ENCODE measurements around the gene LRMDA. TPM values are rescaled to one million over a fixed set of nuclear protein-coding genes. Genes with fewer than 3 reads are reported as not detected.

LRMDA gene
- polyA plus RNA-seq, 1 donor from 2014 or later, result not detected

GRCh38 chr10:76333796-76334195, 902.4 kb downstream of the LRMDA start:
- Mint-ChIP-seq H3K4me1 (peaks cover 0 to 2% (median 0%) of the 10 kb centered on the region in 3 donors), H3K36me3 (no peaks in the 10 kb centered on the region), H3K9me3 (no peaks in the 10 kb centered on the region), H3K27me3 (no peaks in the 10 kb centered on the region), H3K4me3 (no peak overlapping the region), H3K27ac (no peak overlapping the region)

DNA sequence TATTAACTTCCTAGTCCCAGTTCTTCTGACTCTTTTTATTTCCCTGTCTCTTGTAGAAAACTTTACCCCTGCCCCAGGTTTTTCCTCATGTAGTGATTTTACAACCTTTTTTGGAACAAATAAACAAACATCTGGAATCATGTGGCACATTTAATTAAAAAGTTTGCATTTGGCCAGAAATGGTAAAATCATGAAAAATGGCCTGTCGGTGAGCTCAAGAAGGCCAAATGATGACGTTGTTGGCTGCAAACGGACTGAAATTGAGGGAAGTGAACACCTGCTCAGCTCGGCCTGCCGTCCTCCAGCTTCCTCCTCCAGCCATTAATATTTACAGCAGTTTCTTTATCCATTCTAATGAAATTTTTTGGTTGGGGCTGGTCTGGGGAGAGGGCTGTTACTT, 902.8 kb downstream of the LRMDA start:
- Mint-ChIP-seq H3K4me1 (peaks cover 0 to 2% (median 0%) of the 10 kb centered on the region in 3 donors), H3K27ac (no peak overlapping the region), H3K27me3 (no peaks in the 10 kb centered on the region), H3K4me3 (no peak overlapping the region), H3K36me3 (no peaks in the 10 kb centered on the region), H3K9me3 (no peaks in the 10 kb centered on the region)

DNA sequence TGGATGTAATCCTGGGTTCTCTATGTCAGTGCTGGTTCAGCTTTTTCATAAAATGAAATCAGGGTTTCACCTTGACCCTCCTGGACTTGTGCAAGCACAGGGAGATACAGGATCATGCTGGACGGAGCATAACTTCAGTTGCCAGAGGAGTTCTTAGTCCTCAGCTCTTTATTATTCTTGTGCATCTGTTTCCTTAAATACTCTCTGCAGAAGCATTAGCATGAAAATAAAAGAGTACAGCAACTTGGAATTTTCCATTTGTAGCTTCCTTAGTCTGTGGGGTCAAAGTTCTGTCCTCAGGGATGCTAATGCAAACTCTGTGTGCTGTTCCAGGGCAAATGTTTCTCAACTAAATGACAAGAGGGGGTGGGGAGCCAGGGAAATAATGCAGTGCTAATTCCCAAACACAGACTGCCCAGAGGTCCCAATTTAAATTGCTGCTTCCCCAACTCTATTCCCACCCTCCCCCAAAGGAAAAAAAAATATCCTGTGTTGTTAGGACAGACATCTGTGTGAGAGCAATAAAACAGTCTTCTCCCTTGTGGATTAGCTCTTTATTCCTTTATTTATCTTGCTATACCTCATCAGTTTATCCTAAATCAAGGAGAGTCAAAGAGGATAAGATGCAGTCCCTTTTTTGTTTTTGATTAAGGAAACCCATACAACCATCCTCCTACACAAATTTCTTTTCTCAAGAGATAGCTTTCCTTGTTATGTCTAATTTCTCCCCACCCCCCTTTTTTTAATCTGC, 905.0 kb downstream of the LRMDA start:
- Mint-ChIP-seq H3K4me3 (no peak overlapping the region), H3K27ac (no peak overlapping the region), H3K9me3 (no peaks in the 10 kb centered on the region), H3K4me1 (peaks cover 0 to 2% (median 0%) of the 10 kb centered on the region in 3 donors), H3K27me3 (no peaks in the 10 kb centered on the region), H3K36me3 (no peaks in the 10 kb centered on the region)

DNA sequence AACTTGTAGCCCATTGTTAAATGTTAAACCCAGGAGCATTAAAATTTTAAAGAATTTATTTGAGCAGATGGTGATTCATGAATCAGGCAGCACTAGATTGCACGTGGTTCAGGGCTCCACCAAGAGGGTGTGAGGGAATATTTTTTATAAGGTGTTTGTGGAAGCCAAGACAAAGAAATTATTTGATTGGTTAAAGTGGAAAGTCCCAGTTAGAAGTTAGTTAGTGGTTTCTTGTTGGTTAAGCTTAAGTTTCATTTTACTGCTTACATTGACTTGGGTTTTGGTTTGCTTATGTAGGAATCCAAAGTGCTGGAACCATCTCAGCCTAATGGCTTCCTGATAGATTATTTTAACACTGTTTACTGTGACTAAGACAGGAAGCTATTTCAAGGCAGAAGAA, 906.2 kb downstream of the LRMDA start:
- no peaks in the 10 kb centered on the region for H3K9me3 Mint-ChIP-seq
- H3K27ac Mint-ChIP-seq, result no peak overlapping the region
- H3K36me3 Mint-ChIP-seq, result no peaks in the 10 kb centered on the region
- H3K4me1 Mint-ChIP-seq, result peaks cover 0 to 2% (median 0%) of the 10 kb centered on the region in 3 donors
- H3K27me3 Mint-ChIP-seq, result no peaks in the 10 kb centered on the region
- no peak overlapping the region for H3K4me3 Mint-ChIP-seq

GRCh38 chr10:76338187-76338586, 906.8 kb downstream of the LRMDA start:
- H3K4me1 Mint-ChIP-seq, result peaks cover 0 to 2% (median 0%) of the 10 kb centered on the region in 3 donors
- H3K27ac Mint-ChIP-seq, result no peak overlapping the region
- H3K27me3 Mint-ChIP-seq, result no peaks in the 10 kb centered on the region
- H3K9me3 Mint-ChIP-seq, result no peaks in the 10 kb centered on the region
- no peak overlapping the region for H3K4me3 Mint-ChIP-seq
- H3K36me3 Mint-ChIP-seq, result no peaks in the 10 kb centered on the region

- H3K36me3 Mint-ChIP-seq, result no peaks in the 10 kb centered on the region
- no peaks in the 10 kb centered on the region for H3K27me3 Mint-ChIP-seq
- no peak overlapping the region for H3K4me3 Mint-ChIP-seq
- H3K9me3 Mint-ChIP-seq, result peaks cover 0 to 3% (median 0%) of the 10 kb centered on the region in 3 donors
- H3K4me1 Mint-ChIP-seq, result peaks cover 0 to 2% (median 0%) of the 10 kb centered on the region in 3 donors
- H3K27ac Mint-ChIP-seq, result no peak overlapping the region
Observed at GRCh38 chr10:76341740-76342139, 910.3 kb downstream of the LRMDA start.

- no peaks in the 10 kb centered on the region for H3K4me1 Mint-ChIP-seq
- peaks cover 0 to 3% (median 0%) of the 10 kb centered on the region in 3 donors for H3K9me3 Mint-ChIP-seq
- no peaks in the 10 kb centered on the region for H3K27me3 Mint-ChIP-seq
- no peak overlapping the region for H3K27ac Mint-ChIP-seq
- H3K4me3 Mint-ChIP-seq, result no peak overlapping the region
- H3K36me3 Mint-ChIP-seq, result no peaks in the 10 kb centered on the region
Observed at GRCh38 chr10:76342996-76343395, 911.6 kb downstream of the LRMDA start.

DNA sequence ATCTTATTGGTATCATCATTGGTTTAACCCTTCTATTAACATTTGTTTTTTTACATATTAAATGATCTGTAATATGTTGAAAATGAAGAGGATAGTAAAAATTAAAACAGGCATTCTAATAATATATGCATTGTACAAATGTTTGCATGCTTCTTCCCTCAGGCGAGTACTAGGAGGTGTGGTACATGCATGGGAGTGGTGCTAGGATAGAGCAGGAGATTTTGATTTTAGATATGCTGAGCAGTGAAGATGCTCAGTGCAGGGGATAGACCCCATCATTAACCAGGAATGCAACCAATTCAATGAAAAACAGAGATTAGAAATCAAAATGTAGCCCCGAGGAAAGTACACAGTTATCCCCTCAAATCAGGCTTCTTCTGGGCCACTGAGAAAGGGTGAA, 916.4 kb downstream of the LRMDA start:
- H3K36me3 Mint-ChIP-seq, result no peaks in the 10 kb centered on the region
- no peaks in the 10 kb centered on the region for H3K4me1 Mint-ChIP-seq
- H3K9me3 Mint-ChIP-seq, result peaks cover 0 to 7% (median 1%) of the 10 kb centered on the region in 3 donors
- no peak overlapping the region for H3K27ac Mint-ChIP-seq
- H3K27me3 Mint-ChIP-seq, result no peaks in the 10 kb centered on the region
- H3K4me3 Mint-ChIP-seq, result no peak overlapping the region

GRCh38 chr10:76350583-76350982, 919.2 kb downstream of the LRMDA start:
- Mint-ChIP-seq H3K9me3 (peaks cover 0 to 4% (median 1%) of the 10 kb centered on the region in 3 donors), H3K36me3 (no peaks in the 10 kb centered on the region)

GRCh38 chr10:76352300-76352699, 920.9 kb downstream of the LRMDA start:
- peaks cover 0 to 4% (median 1%) of the 10 kb centered on the region in 3 donors for H3K9me3 Mint-ChIP-seq
- no peaks in the 10 kb centered on the region for H3K27me3 Mint-ChIP-seq
- no peaks in the 10 kb centered on the region for H3K4me1 Mint-ChIP-seq
- peak overlapping the region in 1 of 3 donors; percentile 45 for H3K27ac Mint-ChIP-seq
- no peak overlapping the region for H3K4me3 Mint-ChIP-seq
- no peaks in the 10 kb centered on the region for H3K36me3 Mint-ChIP-seq

More at GRCh38 chr10:76350583-76350982, 919.2 kb downstream of the LRMDA start:
- Mint-ChIP-seq H3K27ac (no peak overlapping the region), H3K4me3 (no peak overlapping the region), H3K4me1 (no peaks in the 10 kb centered on the region), H3K27me3 (no peaks in the 10 kb centered on the region)

DNA sequence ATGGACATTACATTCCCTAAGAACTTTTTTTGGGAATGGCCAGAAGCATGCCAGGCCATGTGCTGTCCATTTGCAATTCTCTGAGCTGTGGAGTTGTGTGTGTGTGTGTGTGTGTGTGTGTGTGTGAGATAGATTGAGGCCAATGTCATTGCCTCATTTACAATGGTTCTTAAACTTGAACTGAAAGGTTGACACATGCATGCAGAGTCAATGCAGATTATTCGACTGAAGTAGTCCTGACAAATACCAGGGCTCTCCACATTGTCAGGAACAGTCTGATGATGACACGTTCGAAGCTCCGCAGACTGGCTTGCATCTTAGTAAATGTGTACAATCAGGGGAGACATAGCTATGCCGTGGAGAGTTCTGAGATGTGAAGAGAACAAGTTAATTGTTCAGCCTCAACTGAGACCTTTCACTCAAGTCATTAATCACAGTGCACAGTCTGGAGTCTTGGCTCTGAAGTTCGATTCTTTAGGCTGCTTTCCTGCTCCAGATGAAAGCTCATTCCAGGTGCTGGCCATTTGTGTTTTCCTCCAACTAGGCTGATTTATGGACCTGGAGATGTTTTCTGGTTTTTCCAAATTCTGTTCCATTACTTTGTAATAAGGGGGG, 921.9 kb downstream of the LRMDA start:
- no peaks in the 10 kb centered on the region for H3K27me3 Mint-ChIP-seq
- no peaks in the 10 kb centered on the region for H3K36me3 Mint-ChIP-seq
- no peak overlapping the region for H3K27ac Mint-ChIP-seq
- peaks cover 0 to 4% (median 1%) of the 10 kb centered on the region in 3 donors for H3K9me3 Mint-ChIP-seq
- no peak overlapping the region for H3K4me3 Mint-ChIP-seq
- H3K4me1 Mint-ChIP-seq, result no peaks in the 10 kb centered on the region

DNA sequence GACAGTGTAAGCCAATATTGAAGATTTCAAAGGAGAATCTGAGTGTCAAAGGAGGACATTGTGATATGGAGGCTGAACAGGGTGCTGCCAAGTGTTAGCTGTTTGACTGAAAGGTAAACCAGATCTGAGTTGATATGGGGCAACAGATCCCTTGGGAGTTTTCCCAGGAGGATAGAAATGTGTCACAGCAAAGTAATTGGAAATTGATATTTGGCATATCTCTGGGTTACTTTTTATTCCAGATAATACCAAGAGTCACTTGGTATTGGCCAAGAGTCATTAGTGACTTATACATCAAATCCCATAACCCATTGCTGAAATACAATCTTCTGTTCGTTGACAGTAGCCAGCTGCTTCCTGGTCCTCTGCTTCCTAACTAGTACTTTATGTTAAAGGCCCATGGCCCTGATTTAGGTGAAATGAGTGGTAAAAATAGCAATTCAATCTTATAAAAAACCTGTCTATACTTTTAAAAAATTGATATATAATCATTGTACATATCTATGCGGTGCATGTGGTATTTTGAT, 922.9 kb downstream of the LRMDA start:
- Mint-ChIP-seq H3K27ac (no peak overlapping the region), H3K9me3 (peaks cover under 1 to 2% (median 1%) of the 10 kb centered on the region in 3 donors), H3K36me3 (no peaks in the 10 kb centered on the region), H3K27me3 (no peaks in the 10 kb centered on the region), H3K4me3 (no peak overlapping the region), H3K4me1 (no peaks in the 10 kb centered on the region)

DNA sequence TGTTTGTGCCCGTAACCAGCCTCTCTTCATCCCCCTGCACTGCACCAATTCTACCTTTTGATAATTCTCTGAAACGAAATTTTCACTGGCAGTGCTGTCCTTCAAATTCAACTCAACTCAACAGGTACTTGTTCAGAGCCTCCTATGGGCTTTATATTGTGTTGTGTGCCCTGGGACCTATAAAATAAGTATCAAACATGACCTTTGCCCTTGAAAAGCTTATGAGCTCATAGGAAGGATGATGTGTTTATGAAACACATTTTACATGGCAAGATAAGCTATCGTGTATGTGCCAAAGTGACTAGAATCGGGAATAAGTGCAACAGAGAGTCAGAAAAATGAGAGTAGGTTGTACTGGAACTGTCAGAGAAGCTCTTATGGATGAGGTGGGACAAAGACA, 923.5 kb downstream of the LRMDA start:
- Mint-ChIP-seq H3K4me3 (no peak overlapping the region), H3K36me3 (no peaks in the 10 kb centered on the region), H3K4me1 (no peaks in the 10 kb centered on the region), H3K27me3 (no peaks in the 10 kb centered on the region), H3K27ac (no peak overlapping the region), H3K9me3 (peaks cover 1 to 4% (median 2%) of the 10 kb centered on the region in 3 donors)

GRCh38 chr10:76356557-76356956, 925.1 kb downstream of the LRMDA start:
- H3K27ac Mint-ChIP-seq, result no peak overlapping the region
- H3K4me3 Mint-ChIP-seq, result no peak overlapping the region
- H3K4me1 Mint-ChIP-seq, result no peaks in the 10 kb centered on the region
- H3K9me3 Mint-ChIP-seq, result peaks cover 0 to 4% (median 2%) of the 10 kb centered on the region in 3 donors
- H3K27me3 Mint-ChIP-seq, result no peaks in the 10 kb centered on the region
- no peaks in the 10 kb centered on the region for H3K36me3 Mint-ChIP-seq

DNA sequence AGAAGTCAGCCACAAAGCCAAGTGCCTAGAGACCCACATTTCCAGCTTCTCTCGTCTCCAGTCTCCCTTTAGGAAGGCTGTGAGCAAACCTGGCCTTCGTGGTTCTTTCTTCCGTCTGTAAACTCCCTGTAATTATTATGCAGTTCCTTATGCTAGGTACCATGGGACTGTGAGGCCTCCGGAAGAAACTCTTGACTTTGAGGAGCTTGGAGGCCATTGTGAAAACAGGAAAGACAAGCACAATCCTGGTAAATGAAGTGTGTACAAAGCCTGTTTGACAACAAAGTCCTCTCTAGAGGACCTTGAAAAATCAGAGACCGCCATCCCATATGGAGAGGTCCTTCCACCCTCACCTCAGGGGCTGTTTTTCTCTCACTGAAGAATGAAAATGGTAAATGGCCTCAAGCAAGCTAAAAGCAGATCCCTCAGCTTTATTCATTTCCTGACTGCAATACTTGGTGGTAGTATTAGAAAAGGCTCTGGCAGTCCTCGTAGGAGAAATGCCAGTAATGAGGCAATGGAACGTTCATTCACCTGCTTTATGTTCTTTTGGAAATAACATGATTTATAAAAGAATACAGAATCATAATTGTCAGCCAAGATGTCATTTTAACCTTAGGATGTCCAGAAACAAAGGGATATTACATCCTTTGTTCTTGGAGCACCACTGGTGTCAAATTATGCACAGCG, 926.4 kb downstream of the LRMDA start:
- H3K27me3 Mint-ChIP-seq, result no peaks in the 10 kb centered on the region
- H3K36me3 Mint-ChIP-seq, result no peaks in the 10 kb centered on the region
- H3K4me1 Mint-ChIP-seq, result no peaks in the 10 kb centered on the region
- H3K9me3 Mint-ChIP-seq, result peaks cover 0 to 4% (median 2%) of the 10 kb centered on the region in 3 donors
- H3K4me3 Mint-ChIP-seq, result no peak overlapping the region
- H3K27ac Mint-ChIP-seq, result peak overlapping the region in 1 of 3 donors; percentile 53

Measured in IgD-negative memory B cell (primary cell).